NCI-H2081 treated with DMSO at 0.1 percent for 48 hours (cell line): ENCODE data around the gene SLC7A8.

ENCODE experiments used
- DNase-seq: peaks from one replicate; lab custom pipeline; 2025; lab: John Stamatoyannopoulos, UW

SLC7A8 gene

GRCh38 chr14:23158779-23159178 is 24.7 kb downstream of the SLC7A8 start:
- DNase-seq, result no peak

DNA sequence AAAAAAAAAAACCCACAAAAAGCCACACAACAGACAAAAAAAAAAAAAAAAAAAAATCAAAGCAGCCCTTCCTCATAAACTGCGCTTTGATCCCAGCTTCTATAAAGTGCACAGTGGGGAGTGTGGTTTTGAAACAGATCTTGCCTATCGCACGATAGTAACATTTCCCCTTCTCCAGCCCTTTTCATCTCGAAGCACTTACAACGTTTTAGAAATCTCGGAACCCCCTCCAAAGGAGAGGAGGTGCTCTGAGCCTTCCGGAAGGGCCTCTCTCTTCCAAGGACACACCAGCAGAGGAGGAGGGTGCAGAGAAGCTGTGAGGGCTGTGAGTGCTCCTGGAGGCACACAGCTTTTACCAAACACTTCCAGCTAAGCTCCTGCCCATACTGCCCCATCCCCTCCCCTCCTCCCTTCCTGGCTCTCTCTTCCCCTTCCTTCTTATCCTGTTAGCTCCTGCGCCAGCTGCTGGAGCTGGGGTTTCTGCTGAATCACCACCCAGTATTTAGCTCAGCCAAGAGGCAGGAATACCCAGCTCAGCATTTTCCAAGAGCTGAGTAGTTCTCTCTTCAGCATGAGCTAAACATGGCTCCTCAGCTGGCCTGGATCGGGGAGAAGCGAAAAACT is 28.4 kb downstream of the SLC7A8 start:
- DNase-seq, result no peak

GRCh38 chr14:23153851-23154796 is 29.3 kb downstream of the SLC7A8 start:
- no peak for DNase-seq

DNA sequence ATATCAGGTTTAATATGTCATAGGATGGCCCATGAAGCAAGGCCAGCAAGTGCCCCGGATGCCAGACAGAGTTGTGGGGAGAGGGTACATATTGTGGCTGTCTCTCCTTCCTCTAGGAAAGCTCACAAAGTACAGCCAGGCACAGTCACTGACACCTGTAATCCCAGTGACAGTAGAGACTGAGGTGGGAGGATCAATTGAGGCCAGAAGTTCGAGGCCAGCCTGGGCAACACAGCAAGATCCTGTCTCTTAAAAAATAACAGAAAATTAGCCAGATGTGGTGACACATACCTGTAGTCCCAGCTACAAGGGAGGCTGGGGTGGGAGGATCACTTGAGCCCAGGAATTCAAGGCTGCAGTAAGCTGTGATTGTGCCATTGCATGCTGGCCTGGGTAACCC is 32.1 kb downstream of the SLC7A8 start:
- no peak for DNase-seq

DNA sequence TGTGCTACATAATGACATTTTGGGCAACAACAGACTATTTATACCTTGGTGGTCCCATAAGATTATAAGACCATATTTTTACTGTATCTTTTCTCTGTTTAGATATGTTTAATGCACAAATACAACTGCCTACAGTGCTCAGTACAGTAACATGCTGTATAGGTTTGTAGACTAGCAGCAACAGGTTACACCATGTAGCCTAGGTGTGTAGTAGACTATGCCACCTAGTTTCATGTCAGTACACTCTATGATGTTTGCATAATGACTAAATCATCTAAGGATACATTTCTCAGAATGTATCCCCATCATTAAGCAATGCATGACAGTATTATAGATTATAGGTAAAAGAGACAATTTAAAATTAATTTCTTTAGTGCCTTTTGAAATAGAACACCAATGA is 33.7 kb downstream of the SLC7A8 start:
- DNase-seq, result no peak

- DNase-seq, result no peak
Measured at GRCh38 chr14:23148591-23149249, 34.7 kb downstream of the SLC7A8 start.

GRCh38 chr14:23147676-23148075 is 35.8 kb downstream of the SLC7A8 start:
- DNase-seq, result no peak

DNA sequence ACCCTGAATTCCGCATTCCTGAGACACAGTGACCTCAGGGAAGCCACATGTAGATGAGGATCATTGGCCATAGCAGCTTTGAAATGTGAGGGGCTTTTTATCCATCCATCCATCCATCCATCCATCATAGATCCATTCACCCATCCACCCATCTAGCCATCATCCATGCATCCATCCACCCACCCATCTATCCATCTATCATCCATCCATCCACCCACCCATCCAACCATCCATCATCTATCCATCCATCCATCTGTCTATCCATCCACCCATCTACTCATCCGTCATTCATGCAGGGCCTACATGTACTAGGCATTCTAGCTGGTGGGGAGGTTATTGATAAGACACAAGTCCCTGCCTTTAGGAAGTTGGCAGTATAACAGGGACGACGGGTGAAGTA is 36.5 kb downstream of the SLC7A8 start:
- DNase-seq, result no peak

GRCh38 chr14:23146351-23146910 is 37.0 kb downstream of the SLC7A8 start:
- no peak for DNase-seq

DNA sequence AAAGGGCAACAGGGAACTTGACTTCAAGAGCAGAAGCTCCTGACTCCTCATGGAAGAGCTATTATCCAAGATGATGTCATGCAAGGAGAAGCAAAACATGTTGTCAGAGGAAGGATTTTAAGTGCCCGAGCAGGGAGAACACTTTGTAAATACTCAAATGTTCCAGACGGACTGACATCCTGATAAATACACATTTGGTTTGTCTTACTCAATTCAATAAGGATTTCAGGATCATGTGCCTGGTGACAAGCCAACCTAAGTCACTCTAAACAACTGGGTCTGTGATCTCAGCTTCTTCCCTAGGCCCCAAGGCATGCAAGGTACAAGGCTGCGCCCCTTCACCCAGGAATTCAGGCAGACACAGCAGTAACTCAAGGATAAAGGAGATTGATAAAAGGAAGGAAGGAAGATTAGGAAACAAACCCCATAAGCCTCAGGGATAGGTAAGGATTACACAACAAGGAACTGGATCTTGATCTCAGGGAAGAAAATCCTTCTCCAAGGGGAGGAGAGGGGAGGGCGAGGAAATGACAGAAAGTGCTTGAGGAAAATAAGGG is 37.6 kb downstream of the SLC7A8 start:
- no peak for DNase-seq

GRCh38 chr14:23143911-23144310 is 39.5 kb downstream of the SLC7A8 start:
- DNase-seq, result no peak

GRCh38 chr14:23142826-23143225 is 40.6 kb downstream of the SLC7A8 start:
- DNase-seq, result no peak

DNA sequence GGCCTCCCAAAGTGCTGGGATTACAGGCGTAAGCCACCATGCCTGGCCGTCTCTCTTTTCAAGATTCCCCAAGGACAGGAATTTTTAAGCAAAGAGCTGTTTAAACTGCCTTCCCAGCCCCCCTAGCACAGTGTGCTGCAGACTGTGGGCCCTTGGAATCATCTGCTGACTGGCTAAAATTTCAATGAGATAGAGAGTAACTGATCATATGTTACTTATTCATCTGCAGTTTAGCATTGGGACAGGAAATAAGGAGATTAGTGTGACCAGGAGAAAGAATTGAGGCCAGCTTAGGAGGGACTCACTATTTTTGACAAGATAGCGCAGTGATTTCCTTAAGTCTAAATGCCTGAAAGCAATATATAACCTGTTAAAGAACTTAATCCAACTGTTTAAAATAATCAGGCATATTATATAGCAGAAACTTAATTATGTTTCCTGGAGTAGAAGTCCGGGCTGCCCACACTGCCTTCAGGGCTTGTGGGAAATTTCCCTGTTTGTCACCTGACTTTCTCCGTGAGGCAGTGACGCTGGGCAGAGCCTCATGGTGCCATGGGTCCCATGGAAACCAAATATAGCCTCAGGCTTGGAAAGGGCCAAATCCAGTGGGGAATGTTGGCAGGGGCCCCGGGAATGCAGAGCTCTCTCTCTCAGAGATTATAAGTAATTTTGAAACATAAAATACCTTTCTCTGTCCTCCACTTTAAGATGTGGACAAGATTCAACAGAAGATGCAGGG is 41.6 kb downstream of the SLC7A8 start:
- DNase-seq, result no peak

- no peak for DNase-seq
Measured at GRCh38 chr14:23140371-23140770, 43.1 kb downstream of the SLC7A8 start.

- DNase-seq, result no peak
Measured at GRCh38 chr14:23139874-23140273, 43.6 kb downstream of the SLC7A8 start.

GRCh38 chr14:23137813-23138535 is 45.5 kb downstream of the SLC7A8 start:
- no peak for DNase-seq

DNA sequence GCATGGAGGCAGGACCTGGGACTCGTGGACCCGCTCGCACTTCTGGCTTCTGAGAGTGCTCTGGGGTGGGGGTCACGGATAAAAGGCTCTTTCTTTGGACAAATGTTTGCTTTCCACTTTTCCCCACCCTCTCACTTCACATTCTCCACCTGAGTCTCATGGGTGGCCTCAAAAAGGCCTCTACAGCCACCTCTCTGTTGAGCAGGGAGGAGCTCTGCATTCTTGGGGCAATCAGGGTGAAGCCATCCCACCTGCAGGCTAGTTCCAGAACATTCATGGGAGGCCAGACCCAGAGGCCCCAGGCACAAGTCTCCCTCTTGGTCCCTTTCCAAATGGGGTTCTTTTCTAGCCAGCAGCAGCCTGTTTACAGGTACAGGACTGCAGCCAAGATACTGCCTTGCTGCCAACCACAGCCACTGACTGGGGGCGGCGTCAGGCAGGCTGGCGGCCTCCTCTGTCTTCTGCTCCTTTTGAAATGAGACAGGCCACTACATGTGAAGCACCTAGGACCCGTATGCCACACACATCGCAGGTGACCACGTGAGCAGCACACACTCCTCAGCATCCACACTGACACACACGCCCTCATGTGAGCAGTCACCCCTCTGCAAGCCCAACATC is 46.2 kb downstream of the SLC7A8 start:
- no peak for DNase-seq

DNA sequence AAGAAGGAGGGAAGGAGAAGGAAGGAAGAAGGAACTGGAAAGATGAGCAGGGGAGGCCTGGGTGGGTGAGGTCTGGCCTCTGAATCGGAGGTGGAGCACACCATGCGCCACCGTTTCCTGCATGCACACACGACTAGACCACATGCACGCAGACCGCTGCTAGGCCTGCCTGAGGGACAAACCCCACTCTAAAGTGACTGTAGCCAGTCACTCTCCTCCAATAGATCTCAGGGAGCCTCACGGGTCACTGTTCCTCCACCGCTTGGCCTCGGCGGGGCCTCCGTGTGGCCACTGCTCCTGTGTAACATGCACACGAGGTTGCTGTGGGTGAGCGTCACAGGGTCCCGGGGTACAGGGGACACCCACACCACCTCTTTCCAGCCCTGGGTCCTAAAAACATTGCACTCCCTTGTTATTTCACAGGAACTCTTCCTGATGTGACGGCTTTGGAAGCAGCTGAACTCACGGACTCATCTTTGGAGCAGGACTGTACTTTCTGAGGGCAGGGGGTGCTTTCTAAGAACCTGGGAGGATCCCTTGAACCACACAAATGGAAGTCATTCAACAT is 46.8 kb downstream of the SLC7A8 start:
- no peak for DNase-seq

DNA sequence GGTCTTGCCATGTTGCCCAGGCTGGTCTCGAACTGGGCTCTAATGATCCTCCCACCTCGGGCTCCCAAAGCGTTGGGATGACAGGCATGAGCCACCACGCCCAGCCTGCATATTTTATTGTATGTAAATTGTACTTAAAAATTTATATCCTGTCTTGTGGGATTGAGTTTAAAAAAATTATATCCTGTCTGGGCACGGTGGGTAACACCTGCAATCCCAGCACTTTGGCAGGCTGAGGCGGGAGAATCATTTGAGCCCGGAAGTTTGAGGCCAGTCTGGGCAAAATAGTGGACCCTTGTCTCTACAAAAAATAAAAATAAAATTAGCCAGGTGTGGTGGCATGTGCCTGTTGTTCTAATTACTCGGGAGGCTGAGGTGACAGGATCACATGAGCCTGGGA is 50.5 kb downstream of the SLC7A8 start:
- DNase-seq, result no peak

- DNase-seq, result no peak
Measured at GRCh38 chr14:23131482-23131881, 52.0 kb downstream of the SLC7A8 start.
